IMR-90 (cell line): ENCODE measurements around the gene FHAD1. TPM values are rescaled to one million over a fixed set of nuclear protein-coding genes. Genes with fewer than 3 reads are reported as not detected.

ENCODE experiments used
- ATAC-seq: fragments of 200-7000 bp; cut with Tn5 transposase; 2 replicates; pipeline ENCODE4 v1.9.1; 2020; ENCODE audit warnings: low read depth, mild to moderate bottlenecking, moderate library complexity
- BruUV-seq: library from RNA; stranded (reverse); fragments of 400-500 nt; replicated peaks from 2 replicates; lab custom pipeline; 2021; lab: Mats Ljungman, UMichigan
- CTCF ChIA-PET: fragments of 300-600 bp; formaldehyde crosslinking; extraction: SDS; loops from one replicate; lab custom pipeline; 2021; ENCODE audit warnings: antibody characterized with exemption; lab: Yijun Ruan, JAX
- POLR2A ChIA-PET: fragments of 300-600 bp; sonication (Branson Sonifier 250); formaldehyde crosslinking; loops from one replicate; lab custom pipeline; 2022; ENCODE audit warnings: antibody characterized with exemption; ENCODE audit not compliant: unreplicated experiment; lab: Charles Lee
- DNase-seq: peaks from one replicate; pipeline ENCODE4 v3.0.0; 2013
- H2AFZ ChIP-seq: replicated peaks from 2 replicates; pipeline ENCODE3; 2013; ENCODE audit warnings: low read length, mild to moderate bottlenecking; ENCODE audit not compliant: poor library complexity
- H2AK5ac ChIP-seq: 2 replicates; pipeline ENCODE4 v1.6.1; 2013; ENCODE audit warnings: low read depth, low read length, inconsistent platforms
- H2AK9ac ChIP-seq: replicated peaks from 2 replicates; pipeline ENCODE3; 2013; ENCODE audit warnings: mild to moderate bottlenecking, low read depth, low read length, moderate library complexity; ENCODE audit not compliant: poor library complexity
- H2BK120ac ChIP-seq: 2 replicates; pipeline ENCODE4 v1.6.1; 2013; ENCODE audit warnings: low read depth, low read length, inconsistent platforms
- H2BK15ac ChIP-seq: 3 replicates; pipeline ENCODE4 v1.6.1; 2013; ENCODE audit warnings: low read depth, low read length, inconsistent platforms
- H2BK20ac ChIP-seq: 2 replicates; pipeline ENCODE4 v1.6.1; 2013; ENCODE audit warnings: low read depth, mild to moderate bottlenecking, inconsistent platforms, low read length, moderate library complexity
- H2BK5ac ChIP-seq: 2 replicates; pipeline ENCODE4 v1.6.1; 2013; ENCODE audit warnings: mild to moderate bottlenecking, low read depth, low read length, inconsistent platforms; ENCODE audit not compliant: poor library complexity, severe bottlenecking
- H3K14ac ChIP-seq: replicated peaks from 2 replicates; pipeline ENCODE4 v1.6.1; 2013; ENCODE audit warnings: low read depth, low read length, inconsistent platforms
- H3K18ac ChIP-seq: 2 replicates; pipeline ENCODE4 v1.6.1; 2013; ENCODE audit warnings: low read depth, low read length, control low read depth
- H3K23ac ChIP-seq: 2 replicates; pipeline ENCODE4 v1.6.1; 2013; ENCODE audit warnings: low read depth, low read length, inconsistent platforms
- H3K27ac ChIP-seq: 2 replicates; pipeline ENCODE4 v1.5.1; 2013; ENCODE audit warnings: mild to moderate bottlenecking, control low read depth, low read length; ENCODE audit not compliant: insufficient read depth
- H3K27me3 ChIP-seq: 2 replicates; pipeline ENCODE4 v1.6.1; 2013; ENCODE audit warnings: low read length; ENCODE audit not compliant: control insufficient read depth, insufficient read depth
- H3K36me3 ChIP-seq: 2 replicates; pipeline ENCODE4 v1.6.1; 2013; ENCODE audit warnings: low read length, mixed read lengths; ENCODE audit not compliant: control insufficient read depth, insufficient read depth
- H3K4ac ChIP-seq: 2 replicates; pipeline ENCODE4 v1.6.1; 2013; ENCODE audit warnings: low read depth, low read length, inconsistent platforms
- H3K4me1 ChIP-seq: 2 replicates; pipeline ENCODE4 v1.6.1; 2013; ENCODE audit warnings: low read length, mixed read lengths; ENCODE audit not compliant: control insufficient read depth, insufficient read depth
- H3K4me2 ChIP-seq: 2 replicates; pipeline ENCODE4 v1.6.1; 2013; ENCODE audit warnings: low read depth, mild to moderate bottlenecking, control low read depth, low read length, moderate library complexity
- H3K4me3 ChIP-seq: 2 replicates; pipeline ENCODE4 v1.5.1; 2013; ENCODE audit warnings: low read depth, mild to moderate bottlenecking, control low read depth, low read length, moderate library complexity; ENCODE audit not compliant: insufficient read depth
- H3K56ac ChIP-seq: 2 replicates; pipeline ENCODE4 v1.6.1; 2013; ENCODE audit warnings: low read length, inconsistent platforms; ENCODE audit not compliant: insufficient read depth; ENCODE audit errors: extremely low read depth
- H3K79me1 ChIP-seq, 2 experiments: 2 replicates each; pipeline ENCODE4 v1.6.1; 2013; ENCODE audit warnings: low read length in 2 of 2, inconsistent platforms in 1 of 2, low read depth in 1 of 2
- H3K9ac ChIP-seq: 2 replicates; pipeline ENCODE4 v1.6.1; 2013; ENCODE audit warnings: low read depth, low read length, control low read depth
- H3K9me1 ChIP-seq: 2 replicates; pipeline ENCODE4 v1.6.1; 2013; ENCODE audit warnings: low read length, inconsistent platforms; ENCODE audit not compliant: insufficient read depth
- H3K9me3 ChIP-seq: 2 replicates; pipeline ENCODE4 v1.6.1; 2013; ENCODE audit warnings: low read length; ENCODE audit not compliant: control insufficient read depth, insufficient read depth
- H4K20me1 ChIP-seq: 2 replicates; pipeline ENCODE4 v1.6.1; 2013; ENCODE audit warnings: low read length, inconsistent platforms; ENCODE audit not compliant: insufficient read depth
- H4K5ac ChIP-seq: 2 replicates; pipeline ENCODE4 v1.6.1; 2013; ENCODE audit warnings: mild to moderate bottlenecking, low read depth, low read length, control low read depth
- H4K8ac ChIP-seq, 2 experiments: 2 replicates each; pipeline ENCODE4 v1.6.1; 2013; ENCODE audit warnings: low read depth in 2 of 2, low read length in 2 of 2, control low read depth in 1 of 2, inconsistent platforms in 1 of 2
- H4K91ac ChIP-seq: 2 replicates; pipeline ENCODE4 v1.6.1; 2013; ENCODE audit warnings: low read depth, low read length, inconsistent platforms; ENCODE audit not compliant: insufficient read depth
- CEBPB ChIP-seq: IDR thresholded peaks from 2 replicates; pipeline ENCODE4 v1.6.1; 2012; ENCODE audit warnings: low read depth, low read length, improper control_type of control experiment
- FOS ChIP-seq: fragments of 150-350 bp; IDR thresholded peaks from 2 replicates; pipeline ENCODE4 v1.6.1; 2016; ENCODE audit warnings: low read depth, low read length
- WGBS, 2 experiments: methylation state at CpG; one replicate each; pipeline versions ENCODE4 v1.1.5 to v1.1.7; 2013; ENCODE audit warnings: missing lambda C conversion rate in 2 of 2; ENCODE audit not compliant: insufficient read length in 1 of 2; ENCODE audit errors: extremely low coverage in 2 of 2; 5-methylcytosine and 5-hydroxymethylcytosine counted together
- dilution Hi-C: fragments of 300-500 bp; cut with HindIII; formaldehyde crosslinking; loops from one replicate; pipeline ENCODE4 v1.14.3; 2018; ENCODE audit warnings: low sequenced_read_pairs; ENCODE audit not compliant: unreplicated experiment
- in situ Hi-C: fragments of 300-500 bp; cut with MboI; formaldehyde crosslinking; loops from 3 replicates; pipeline ENCODE4 v1.14.3; 2019; ENCODE audit warnings: low sequenced_read_pairs, inconsistent platforms, mixed read lengths
- intact Hi-C: fragments of 100-400 bp; cut with micrococcal nuclease; formaldehyde crosslinking; loops from 2 replicates; pipeline ENCODE4 v1.10.0; 2022
- polyA plus RNA-seq, 3 experiments: library from polyadenylated mRNA; depleted of rRNA; stranded (reverse); fragments of >200 nt; gene quantifications; 2 replicates each; pipeline ENCODE4 v1.2.3, GENCODE V29; 2012; ENCODE audit warnings: low replicate concordance in 1 of 3
- total RNA-seq: library from RNA; depleted of rRNA; stranded (reverse); fragments of >200 nt; gene quantifications from 2 replicates; pipeline ENCODE4 v1.2.3, GENCODE V29; 2012
- TF ChIP-seq, protein P1 (sequence below): fragments of 150-350 bp; IDR thresholded peaks from 2 replicates; pipeline ENCODE4 v1.6.1; 2016; ENCODE audit warnings: low read depth, mild to moderate bottlenecking, low read length, moderate library complexity, borderline replicate concordance

FHAD1 gene
- total and polyA plus RNA-seq, 2 of the 4 experiments (the other 2 are of a cell fraction), result not detected

DNA sequence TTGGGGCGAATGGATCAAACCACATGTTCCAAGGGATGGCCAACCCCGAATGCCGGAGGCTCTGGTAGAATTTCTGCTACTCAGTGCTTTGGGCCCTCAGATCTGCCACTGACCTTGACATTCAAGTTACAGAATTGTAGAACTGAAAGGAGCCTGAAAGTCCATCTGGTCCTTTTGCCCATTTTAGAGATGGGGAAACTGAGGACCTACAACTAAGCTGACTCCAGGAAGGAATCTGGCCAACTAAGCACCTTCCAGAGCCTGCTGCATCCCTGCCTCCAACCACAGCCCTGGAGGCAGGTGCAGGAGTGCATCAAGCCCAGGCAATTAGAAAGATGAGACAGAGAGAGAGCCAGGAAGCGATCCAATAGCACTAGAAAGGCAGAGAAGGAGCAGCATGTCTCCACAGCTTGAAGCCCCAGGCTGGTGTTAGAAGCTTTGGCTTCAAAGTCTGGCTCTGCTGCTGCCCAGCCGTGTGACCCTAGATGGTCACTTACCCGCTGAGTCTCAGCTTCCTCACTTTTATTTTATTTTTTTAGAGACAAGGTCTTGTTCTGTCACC is 189.9 kb downstream of the FHAD1 start:
- no peak overlapping the region for H2BK120ac ChIP-seq
- no peak overlapping the region for H3K27ac ChIP-seq
- dilution Hi-C loops (no loop called here), in situ Hi-C loops (no loop called here), intact Hi-C loops (no loop called here)
- no peak overlapping the region for H3K9ac ChIP-seq
- no peak for DNase-seq
- H3K14ac ChIP-seq, result no peak overlapping the region
- H3K4me2 ChIP-seq, result no peak overlapping the region
- no peak overlapping the region for H3K18ac ChIP-seq
- H4K91ac ChIP-seq, result no peak overlapping the region
- no peak overlapping the region for H4K8ac ChIP-seq
- peaks cover 13% of the 10 kb centered on the region for H3K4me1 ChIP-seq
- no peak overlapping the region for H3K4me3 ChIP-seq
- H2AFZ ChIP-seq, result no peak overlapping the region
- no peak overlapping the region for H2AK9ac ChIP-seq
- H2BK15ac ChIP-seq, result no peak overlapping the region
- H4K5ac ChIP-seq, result no peak overlapping the region
- ATAC-seq, result no peak
- H2BK5ac ChIP-seq, result no peak overlapping the region
- no peak overlapping the region for H3K23ac ChIP-seq
- H4K20me1 ChIP-seq, result no peaks in the 10 kb centered on the region
- H3K36me3 ChIP-seq, result no peaks in the 10 kb centered on the region
- H2BK20ac ChIP-seq, result no peak overlapping the region
- TF ChIP-seq FOS (no peak), CEBPB (no peak)
- TF ChIP-seq, protein P1, sequence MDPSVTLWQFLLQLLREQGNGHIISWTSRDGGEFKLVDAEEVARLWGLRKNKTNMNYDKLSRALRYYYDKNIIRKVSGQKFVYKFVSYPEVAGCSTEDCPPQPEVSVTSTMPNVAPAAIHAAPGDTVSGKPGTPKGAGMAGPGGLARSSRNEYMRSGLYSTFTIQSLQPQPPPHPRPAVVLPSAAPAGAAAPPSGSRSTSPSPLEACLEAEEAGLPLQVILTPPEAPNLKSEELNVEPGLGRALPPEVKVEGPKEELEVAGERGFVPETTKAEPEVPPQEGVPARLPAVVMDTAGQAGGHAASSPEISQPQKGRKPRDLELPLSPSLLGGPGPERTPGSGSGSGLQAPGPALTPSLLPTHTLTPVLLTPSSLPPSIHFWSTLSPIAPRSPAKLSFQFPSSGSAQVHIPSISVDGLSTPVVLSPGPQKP, result no peak
- peaks cover 9% of the 10 kb centered on the region for H3K9me1 ChIP-seq
- BruUV-seq, result no TSS peak
- no peaks in the 10 kb centered on the region; the same call in 1 of the 2 replicates for H3K27me3 ChIP-seq
- no peak overlapping the region for H3K4ac ChIP-seq
- H2AK5ac ChIP-seq, result no peak overlapping the region
- CTCF ChIA-PET, result no interaction called here
- WGBS, 2 experiments, result 84% methylated on average over 5 of the region's 6 CpGs; no CpG with 5 or more reads in 1 of the 2 experiments
- H3K79me1 ChIP-seq, result no peaks in the 10 kb centered on the region
- POLR2A ChIA-PET, result no interaction called here
- H3K9me3 ChIP-seq, result no peaks in the 10 kb centered on the region
- no peak overlapping the region for H3K56ac ChIP-seq
